MM.1S (cell line): ENCODE data around the gene THADA.

Source experiments
- DNase-seq: peaks from one replicate; pipeline ENCODE4 v3.0.0-alpha.2; 2015
- H2AFZ ChIP-seq: fragments of 300-600 bp; sonication (generic); 2 replicates; pipeline ENCODE4 v1.6.0; 2016; ENCODE audit warnings: antibody characterized with exemption, low read length
- H3F3A ChIP-seq: fragments of 300-600 bp; sonication (generic); 2 replicates; pipeline ENCODE4 v1.6.1; 2016; ENCODE audit warnings: mild to moderate bottlenecking, antibody characterized with exemption, low read length, moderate library complexity, mixed read lengths; ENCODE audit not compliant: insufficient read depth
- H3K27ac ChIP-seq: fragments of 300-600 bp; sonication (generic); 2 replicates; pipeline ENCODE4 v1.5.1; 2016; ENCODE audit warnings: mild to moderate bottlenecking, low read length
- H3K27me3 ChIP-seq: fragments of 300-600 bp; sonication (generic); replicated peaks from 2 replicates; pipeline ENCODE4 v1.6.0; 2016; ENCODE audit warnings: low read length; ENCODE audit not compliant: insufficient read depth
- H3K36me3 ChIP-seq: fragments of 300-600 bp; sonication (generic); replicated peaks from 2 replicates; pipeline ENCODE4 v1.6.1; 2016; ENCODE audit warnings: mild to moderate bottlenecking, low read length, mixed read lengths; ENCODE audit not compliant: insufficient read depth
- H3K4me1 ChIP-seq: fragments of 300-600 bp; sonication (generic); 2 replicates; pipeline ENCODE4 v1.6.1; 2016; ENCODE audit warnings: low read length, mixed read lengths
- H3K4me2 ChIP-seq: fragments of 300-600 bp; sonication (generic); 2 replicates; pipeline ENCODE4 v1.6.0; 2016; ENCODE audit warnings: low read depth, low read length
- H3K4me3 ChIP-seq: fragments of 300-600 bp; sonication (generic); 2 replicates; pipeline ENCODE4 v1.5.1; 2016; ENCODE audit warnings: low read length, mixed read lengths
- H3K79me2 ChIP-seq: fragments of 300-600 bp; sonication (generic); 2 replicates; pipeline ENCODE4 v1.6.1; 2016; ENCODE audit warnings: mixed run types, low read length, mixed read lengths
- H3K9ac ChIP-seq: fragments of 300-600 bp; sonication (generic); 2 replicates; pipeline ENCODE4 v1.6.1; 2016; ENCODE audit warnings: low read length, mixed read lengths
- H3K9me2 ChIP-seq: fragments of 300-600 bp; sonication (generic); replicated peaks from 2 replicates; pipeline ENCODE4 v1.6.1; 2016; ENCODE audit warnings: mild to moderate bottlenecking, low read length, mixed read lengths; ENCODE audit not compliant: insufficient read depth
- H3K9me3 ChIP-seq: fragments of 300-600 bp; sonication (generic); replicated peaks from 2 replicates; pipeline ENCODE4 v1.6.1; 2016; ENCODE audit warnings: mild to moderate bottlenecking, low read length, mixed read lengths; ENCODE audit not compliant: insufficient read depth
- H4K20me1 ChIP-seq: fragments of 300-600 bp; sonication (generic); 2 replicates; pipeline ENCODE4 v1.6.1; 2016; ENCODE audit warnings: mild to moderate bottlenecking, low read length, moderate library complexity, mixed read lengths; ENCODE audit not compliant: insufficient read depth
- EZH2 ChIP-seq: fragments of 300-600 bp; sonication (generic); optimal IDR thresholded peaks from 2 replicates; pipeline ENCODE3; 2017; ENCODE audit warnings: low read depth, mild to moderate bottlenecking, antibody characterized with exemption, low read length, mixed read lengths
- EZH2phosphoT487 ChIP-seq: fragments of 300-600 bp; sonication (generic); IDR thresholded peaks from 2 replicates; pipeline ENCODE4 v1.6.1; 2018; ENCODE audit warnings: antibody characterized with exemption, low read length
- TF ChIP-seq, protein P1 (sequence below): fragments of 300-600 bp; sonication (generic); IDR thresholded peaks from 2 replicates; pipeline ENCODE4 v1.5.1; 2016; ENCODE audit warnings: antibody characterized with exemption, low read length, mixed read lengths

THADA gene

DNA sequence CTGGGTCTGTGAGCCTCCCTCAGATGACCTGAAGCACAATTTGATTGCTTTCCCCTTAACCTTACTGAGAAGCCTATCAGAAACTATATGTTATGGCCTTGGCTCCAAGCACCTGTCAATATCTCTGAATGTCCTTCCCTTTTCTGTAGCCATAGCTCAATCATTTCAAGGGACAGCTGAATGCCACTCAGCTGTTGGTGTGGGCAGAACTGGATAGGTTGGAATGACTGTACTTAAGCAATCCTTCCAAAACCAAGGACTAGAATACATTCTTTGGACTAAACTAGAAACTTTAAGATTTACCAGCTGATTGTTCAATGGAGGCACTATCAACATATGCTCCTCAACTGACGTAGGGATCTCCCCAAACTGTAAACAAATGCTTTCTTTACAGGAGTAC is 159.4 kb downstream of the THADA start:
- H2AFZ ChIP-seq = no peak overlapping the region
- H3K9me2 ChIP-seq = no peaks in the 10 kb centered on the region
- H3K9ac ChIP-seq = no peak overlapping the region
- no peaks in the 10 kb centered on the region for H3K27me3 ChIP-seq
- H3K4me3 ChIP-seq = no peak overlapping the region
- no peaks in the 10 kb centered on the region for H3K9me3 ChIP-seq
- no peaks in the 10 kb centered on the region for H3F3A ChIP-seq
- no peaks in the 10 kb centered on the region for H3K36me3 ChIP-seq
- no peaks in the 10 kb centered on the region for H3K79me2 ChIP-seq
- no peak for TF ChIP-seq EZH2phosphoT487
- TF ChIP-seq EZH2 = no peak
- TF ChIP-seq, protein P1, sequence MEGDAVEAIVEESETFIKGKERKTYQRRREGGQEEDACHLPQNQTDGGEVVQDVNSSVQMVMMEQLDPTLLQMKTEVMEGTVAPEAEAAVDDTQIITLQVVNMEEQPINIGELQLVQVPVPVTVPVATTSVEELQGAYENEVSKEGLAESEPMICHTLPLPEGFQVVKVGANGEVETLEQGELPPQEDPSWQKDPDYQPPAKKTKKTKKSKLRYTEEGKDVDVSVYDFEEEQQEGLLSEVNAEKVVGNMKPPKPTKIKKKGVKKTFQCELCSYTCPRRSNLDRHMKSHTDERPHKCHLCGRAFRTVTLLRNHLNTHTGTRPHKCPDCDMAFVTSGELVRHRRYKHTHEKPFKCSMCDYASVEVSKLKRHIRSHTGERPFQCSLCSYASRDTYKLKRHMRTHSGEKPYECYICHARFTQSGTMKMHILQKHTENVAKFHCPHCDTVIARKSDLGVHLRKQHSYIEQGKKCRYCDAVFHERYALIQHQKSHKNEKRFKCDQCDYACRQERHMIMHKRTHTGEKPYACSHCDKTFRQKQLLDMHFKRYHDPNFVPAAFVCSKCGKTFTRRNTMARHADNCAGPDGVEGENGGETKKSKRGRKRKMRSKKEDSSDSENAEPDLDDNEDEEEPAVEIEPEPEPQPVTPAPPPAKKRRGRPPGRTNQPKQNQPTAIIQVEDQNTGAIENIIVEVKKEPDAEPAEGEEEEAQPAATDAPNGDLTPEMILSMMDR = no peak
- no peak overlapping the region for H3K4me2 ChIP-seq
- no peaks in the 10 kb centered on the region; the same call in 1 of the 2 replicates for H3K4me1 ChIP-seq
- no peaks in the 10 kb centered on the region for H4K20me1 ChIP-seq
- no peak overlapping the region for H3K27ac ChIP-seq
- DNase-seq = no peak

DNA sequence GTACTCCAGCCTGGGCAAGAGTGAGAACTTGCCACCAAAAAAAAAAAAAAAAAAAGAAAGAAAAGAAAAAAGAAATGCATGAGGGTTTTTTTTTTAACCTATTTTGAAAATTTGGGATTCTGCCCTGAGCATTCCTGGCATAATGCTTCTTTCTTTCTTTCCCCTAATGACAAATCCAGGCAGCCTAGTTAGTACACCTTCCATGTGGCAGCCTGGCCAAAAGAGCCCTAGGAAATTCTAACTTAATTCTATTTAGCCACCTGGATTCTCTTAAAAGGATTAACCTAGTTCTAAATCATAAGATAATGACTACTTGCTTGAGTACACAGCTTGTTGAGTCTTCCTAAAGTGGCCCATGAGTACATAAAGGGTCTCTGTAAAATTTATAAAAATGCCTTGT is 160.1 kb downstream of the THADA start:
- Histone ChIP-seq H3K4me3 (no peak overlapping the region), H2AFZ (no peak overlapping the region), H3F3A (no peaks in the 10 kb centered on the region), H3K4me2 (no peak overlapping the region), H3K27me3 (no peaks in the 10 kb centered on the region), H3K9me3 (no peaks in the 10 kb centered on the region), H3K9me2 (no peaks in the 10 kb centered on the region), H3K4me1 (no peaks in the 10 kb centered on the region; the same call in 1 of the 2 replicates), H3K27ac (no peak overlapping the region), H3K9ac (no peak overlapping the region), H3K79me2 (no peaks in the 10 kb centered on the region), H4K20me1 (no peaks in the 10 kb centered on the region), H3K36me3 (no peaks in the 10 kb centered on the region)
- TF ChIP-seq EZH2phosphoT487 = no peak
- no peak for TF ChIP-seq EZH2
- TF ChIP-seq, protein P1 = no peak
- DNase-seq = no peak

DNA sequence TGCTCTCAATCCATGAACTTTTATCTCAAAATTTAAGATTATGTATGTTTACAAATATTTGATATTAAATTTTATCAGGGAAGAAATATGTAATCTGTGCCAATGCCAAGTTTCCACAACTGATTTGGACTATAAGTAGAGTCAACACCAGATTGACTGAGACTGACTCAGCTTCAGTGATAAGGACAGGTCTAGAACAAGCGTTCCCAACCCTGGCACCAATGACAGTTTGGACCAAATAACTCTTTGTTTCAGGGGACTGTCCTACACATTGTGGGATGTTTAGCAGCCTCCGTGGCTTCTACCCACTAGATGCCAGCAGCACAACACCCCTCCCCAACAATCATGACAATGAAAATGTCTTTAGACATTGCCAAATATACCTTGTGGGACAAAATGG is 165.3 kb downstream of the THADA start:
- Histone ChIP-seq H2AFZ (no peak overlapping the region), H3K4me1 (peaks cover 16% of the 10 kb centered on the region), H3K9ac (no peak overlapping the region), H3K9me2 (no peaks in the 10 kb centered on the region), H3K9me3 (no peaks in the 10 kb centered on the region), H3F3A (peaks cover 17% of the 10 kb centered on the region), H3K4me3 (no peak overlapping the region), H3K27ac (no peak overlapping the region), H4K20me1 (no peaks in the 10 kb centered on the region), H3K27me3 (no peaks in the 10 kb centered on the region), H3K36me3 (no peaks in the 10 kb centered on the region), H3K79me2 (no peaks in the 10 kb centered on the region), H3K4me2 (no peak overlapping the region)
- DNase-seq = no peak
- TF ChIP-seq EZH2 (no peak), EZH2phosphoT487 (no peak)
- TF ChIP-seq, protein P1 = no peak

- Histone ChIP-seq H3K4me2 (no peak overlapping the region), H4K20me1 (no peaks in the 10 kb centered on the region), H3K27me3 (no peaks in the 10 kb centered on the region), H2AFZ (no peak overlapping the region), H3K4me1 (peaks cover 27% of the 10 kb centered on the region), H3K9me2 (no peaks in the 10 kb centered on the region), H3F3A (peaks cover 29% of the 10 kb centered on the region), H3K79me2 (peaks cover 4% of the 10 kb centered on the region; the same call in 1 of the 2 replicates), H3K27ac (no peak overlapping the region), H3K4me3 (no peak overlapping the region), H3K9ac (no peak overlapping the region), H3K36me3 (no peaks in the 10 kb centered on the region), H3K9me3 (no peaks in the 10 kb centered on the region)
- no peak for DNase-seq
- TF ChIP-seq EZH2phosphoT487 (no peak), EZH2 (no peak)
- TF ChIP-seq, protein P1 = no peak
Measured at GRCh38 chr2:43429369-43429768, 166.5 kb downstream of the THADA start.
